Lower leg skin (tissue), 3 donors: ENCODE results near the gene ST6GAL1.

Source experiments
- POLR2A ChIP-seq, 2 donors: fragments of 450-650 bp; IDR thresholded peaks; one replicate each; pipeline ENCODE4 v1.6.1; 2016 to 2017; ENCODE audit warnings: antibody characterized with exemption in 2 of 2, mild to moderate bottlenecking in 1 of 2, moderate library complexity in 1 of 2
- TF ChIP-seq, protein P1 (sequence below), 3 donors: fragments of 450-650 bp; IDR thresholded peaks; one replicate each; pipeline ENCODE4 v1.5.1; 2016; ENCODE audit warnings: antibody characterized with exemption in 3 of 3, mild to moderate bottlenecking in 3 of 3, moderate library complexity in 2 of 3

- TF ChIP-seq, protein P1, sequence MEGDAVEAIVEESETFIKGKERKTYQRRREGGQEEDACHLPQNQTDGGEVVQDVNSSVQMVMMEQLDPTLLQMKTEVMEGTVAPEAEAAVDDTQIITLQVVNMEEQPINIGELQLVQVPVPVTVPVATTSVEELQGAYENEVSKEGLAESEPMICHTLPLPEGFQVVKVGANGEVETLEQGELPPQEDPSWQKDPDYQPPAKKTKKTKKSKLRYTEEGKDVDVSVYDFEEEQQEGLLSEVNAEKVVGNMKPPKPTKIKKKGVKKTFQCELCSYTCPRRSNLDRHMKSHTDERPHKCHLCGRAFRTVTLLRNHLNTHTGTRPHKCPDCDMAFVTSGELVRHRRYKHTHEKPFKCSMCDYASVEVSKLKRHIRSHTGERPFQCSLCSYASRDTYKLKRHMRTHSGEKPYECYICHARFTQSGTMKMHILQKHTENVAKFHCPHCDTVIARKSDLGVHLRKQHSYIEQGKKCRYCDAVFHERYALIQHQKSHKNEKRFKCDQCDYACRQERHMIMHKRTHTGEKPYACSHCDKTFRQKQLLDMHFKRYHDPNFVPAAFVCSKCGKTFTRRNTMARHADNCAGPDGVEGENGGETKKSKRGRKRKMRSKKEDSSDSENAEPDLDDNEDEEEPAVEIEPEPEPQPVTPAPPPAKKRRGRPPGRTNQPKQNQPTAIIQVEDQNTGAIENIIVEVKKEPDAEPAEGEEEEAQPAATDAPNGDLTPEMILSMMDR (IDR thresholded peaks at IDR 0.05), result no peak
- TF ChIP-seq POLR2A (IDR thresholded peaks at IDR 0.05), result no peak
These were observed 14.2 kb upstream of the ST6GAL1 start for GRCh38 chr3:186915806-186916796.
